Measurements from ENCODE around the gene SNX27.

The SNX27 gene

DNA sequence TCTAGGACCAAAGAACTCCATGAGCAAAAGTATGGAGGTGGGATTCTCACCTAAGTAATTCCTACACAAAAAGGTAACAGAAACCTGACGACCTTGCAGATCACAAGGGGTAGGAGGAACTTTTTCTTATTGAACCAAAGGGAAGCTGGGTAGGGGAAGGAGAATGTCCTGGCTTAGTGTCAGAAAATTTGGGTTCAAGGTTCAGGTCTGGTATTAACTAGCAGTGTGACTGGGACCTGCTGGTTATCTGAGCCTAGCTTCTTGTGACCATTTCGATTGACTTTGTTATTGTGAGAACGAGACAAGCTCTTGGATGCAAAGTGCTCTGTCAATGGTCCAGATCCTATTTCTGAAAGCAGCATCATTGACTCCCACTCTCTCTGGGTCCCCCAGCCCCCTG is 5.0 kb upstream of the SNX27 start:
- Histone ChIP-seq H3K4me1 (ENCODE audit: control insufficient read depth, low read length) (peaks cover 8% of the 10 kb centered on the region), H3K27ac (ENCODE audit: low read depth, low read length) (no peak overlapping the region), H3F3A (ENCODE audit: control insufficient read depth, insufficient read depth) (no peaks in the 10 kb centered on the region), H3K79me2 (ENCODE audit: control insufficient read depth, low read length) (no peaks in the 10 kb centered on the region; the same call in 1 of the 2 replicates), H4K20me1 (ENCODE audit: control insufficient read depth, insufficient read depth, low read depth, low read length) (no peaks in the 10 kb centered on the region), H3K9me2 (replicated peaks; ENCODE audit: control insufficient read depth, low read length) (no peaks in the 10 kb centered on the region), H3K4me3 (ENCODE audit: low read length) (no peak overlapping the region), H3K27me3 (ENCODE audit: control insufficient read depth, low read length) (0 out of 2 replicates have a peak, but pooled peaks cover 14% of the 10 kb centered on the region), H3K9me3 (ENCODE audit: control insufficient read depth, insufficient read depth, low read length) (no peaks in the 10 kb centered on the region), H3K36me3 (ENCODE audit: control insufficient read depth, low read length) (no peaks in the 10 kb centered on the region; the same call in 1 of the 2 replicates), H3K4me2 (ENCODE audit: low read length) (no peak overlapping the region)
- TF ChIP-seq, protein P1, sequence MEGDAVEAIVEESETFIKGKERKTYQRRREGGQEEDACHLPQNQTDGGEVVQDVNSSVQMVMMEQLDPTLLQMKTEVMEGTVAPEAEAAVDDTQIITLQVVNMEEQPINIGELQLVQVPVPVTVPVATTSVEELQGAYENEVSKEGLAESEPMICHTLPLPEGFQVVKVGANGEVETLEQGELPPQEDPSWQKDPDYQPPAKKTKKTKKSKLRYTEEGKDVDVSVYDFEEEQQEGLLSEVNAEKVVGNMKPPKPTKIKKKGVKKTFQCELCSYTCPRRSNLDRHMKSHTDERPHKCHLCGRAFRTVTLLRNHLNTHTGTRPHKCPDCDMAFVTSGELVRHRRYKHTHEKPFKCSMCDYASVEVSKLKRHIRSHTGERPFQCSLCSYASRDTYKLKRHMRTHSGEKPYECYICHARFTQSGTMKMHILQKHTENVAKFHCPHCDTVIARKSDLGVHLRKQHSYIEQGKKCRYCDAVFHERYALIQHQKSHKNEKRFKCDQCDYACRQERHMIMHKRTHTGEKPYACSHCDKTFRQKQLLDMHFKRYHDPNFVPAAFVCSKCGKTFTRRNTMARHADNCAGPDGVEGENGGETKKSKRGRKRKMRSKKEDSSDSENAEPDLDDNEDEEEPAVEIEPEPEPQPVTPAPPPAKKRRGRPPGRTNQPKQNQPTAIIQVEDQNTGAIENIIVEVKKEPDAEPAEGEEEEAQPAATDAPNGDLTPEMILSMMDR (IDR thresholded peaks at IDR 0.05; ENCODE audit: low read depth, low read length, poor library complexity, severe bottlenecking): no peak
- TF ChIP-seq EZH2phosphoT487 (IDR thresholded peaks at IDR 0.05; ENCODE audit: borderline replicate concordance, low read length): no peak

DNA sequence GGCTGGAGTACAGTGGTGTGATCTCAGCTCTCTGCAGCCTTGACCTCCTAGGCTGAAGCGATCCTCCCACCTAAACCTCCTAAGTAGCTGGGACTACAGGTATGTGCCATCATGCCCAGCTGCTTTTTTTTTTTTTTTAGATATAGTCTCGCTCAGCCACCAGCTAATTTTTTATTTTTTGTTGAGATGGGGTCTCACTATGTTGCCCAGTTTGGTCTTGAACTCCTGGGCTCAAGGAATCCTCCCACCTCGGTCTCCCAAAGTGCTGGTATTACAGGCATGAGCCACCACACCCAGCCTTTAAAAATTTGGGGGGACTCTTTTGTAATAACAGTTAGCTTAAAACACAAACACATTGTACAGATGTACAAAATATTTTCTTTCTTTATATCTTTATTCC is 1.7 kb upstream of the SNX27 start:
- TF ChIP-seq EZH2phosphoT487 (IDR thresholded peaks at IDR 0.05; ENCODE audit: borderline replicate concordance, low read length): no peak
- TF ChIP-seq, protein P1 (IDR thresholded peaks at IDR 0.05; ENCODE audit: low read depth, low read length, poor library complexity, severe bottlenecking): no peak
- Histone ChIP-seq H4K20me1 (ENCODE audit: control insufficient read depth, insufficient read depth, low read depth, low read length) (no peaks in the 10 kb centered on the region), H3K27ac (ENCODE audit: low read depth, low read length) (no peak overlapping the region), H3K4me3 (ENCODE audit: low read length) (no peak overlapping the region), H3K4me1 (ENCODE audit: control insufficient read depth, low read length) (peaks cover 18% of the 10 kb centered on the region), H3K4me2 (ENCODE audit: low read length) (no peak overlapping the region), H3F3A (ENCODE audit: control insufficient read depth, insufficient read depth) (no peaks in the 10 kb centered on the region), H3K79me2 (ENCODE audit: control insufficient read depth, low read length) (peaks cover 26% of the 10 kb centered on the region), H3K9me2 (replicated peaks; ENCODE audit: control insufficient read depth, low read length) (no peaks in the 10 kb centered on the region), H3K9me3 (ENCODE audit: control insufficient read depth, insufficient read depth, low read length) (no peaks in the 10 kb centered on the region), H3K36me3 (ENCODE audit: control insufficient read depth, low read length) (peaks cover 3% of the 10 kb centered on the region; the same call in 1 of the 2 replicates), H3K27me3 (ENCODE audit: control insufficient read depth, low read length) (0 out of 2 replicates have a peak, but pooled peaks cover 10% of the 10 kb centered on the region)

DNA sequence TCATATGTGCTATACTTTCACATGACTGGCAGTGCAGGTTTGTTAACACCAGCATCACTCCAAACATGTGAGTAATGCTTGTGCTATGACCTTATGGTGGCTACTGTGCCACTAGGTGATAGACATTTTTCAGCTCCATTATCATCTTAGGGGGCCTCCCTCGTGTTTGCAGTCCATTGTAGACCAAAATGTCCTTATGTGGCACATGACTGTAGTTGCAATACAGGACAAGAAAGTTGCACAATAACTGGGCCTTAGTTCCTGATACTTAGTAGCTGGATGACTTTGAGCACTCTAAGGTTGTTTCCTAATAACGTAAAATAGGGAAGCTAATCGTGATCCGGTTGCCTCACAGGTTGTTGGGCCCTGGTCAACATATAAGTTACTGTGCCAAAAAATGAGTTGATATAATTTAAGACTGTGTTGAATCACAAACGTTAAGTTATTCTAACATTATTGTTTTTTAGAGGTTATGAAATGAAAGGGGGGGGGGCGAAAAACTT is 511 bp upstream of the SNX27 start:
- Histone ChIP-seq H3K27ac (ENCODE audit: low read depth, low read length) (no peak overlapping the region), H3K36me3 (ENCODE audit: control insufficient read depth, low read length) (peaks cover 3% of the 10 kb centered on the region), H3K9me2 (replicated peaks; ENCODE audit: control insufficient read depth, low read length) (no peaks in the 10 kb centered on the region), H3K79me2 (ENCODE audit: control insufficient read depth, low read length) (peaks cover 38% of the 10 kb centered on the region), H3K9me3 (ENCODE audit: control insufficient read depth, insufficient read depth, low read length) (no peaks in the 10 kb centered on the region), H4K20me1 (ENCODE audit: control insufficient read depth, insufficient read depth, low read depth, low read length) (0 out of 2 replicates have a peak, but pooled peaks cover 3% of the 10 kb centered on the region), H3F3A (ENCODE audit: control insufficient read depth, insufficient read depth) (no peaks in the 10 kb centered on the region; the same call in 1 of the 2 replicates), H3K4me2 (ENCODE audit: low read length) (peak overlapping the region; percentile 99), H3K27me3 (ENCODE audit: control insufficient read depth, low read length) (0 out of 2 replicates have a peak, but pooled peaks cover 8% of the 10 kb centered on the region), H3K4me1 (ENCODE audit: control insufficient read depth, low read length) (peaks cover 18% of the 10 kb centered on the region), H3K4me3 (ENCODE audit: low read length) (peak overlapping the region; percentile 98)
- no peak for TF ChIP-seq EZH2phosphoT487 (IDR thresholded peaks at IDR 0.05; ENCODE audit: borderline replicate concordance, low read length)
- TF ChIP-seq, protein P1 (IDR thresholded peaks at IDR 0.05; ENCODE audit: low read depth, low read length, poor library complexity, severe bottlenecking): no peak

All from DOHH2 (cell line).